ENCODE data around the gene ABHD2.

Gene ABHD2

DNA sequence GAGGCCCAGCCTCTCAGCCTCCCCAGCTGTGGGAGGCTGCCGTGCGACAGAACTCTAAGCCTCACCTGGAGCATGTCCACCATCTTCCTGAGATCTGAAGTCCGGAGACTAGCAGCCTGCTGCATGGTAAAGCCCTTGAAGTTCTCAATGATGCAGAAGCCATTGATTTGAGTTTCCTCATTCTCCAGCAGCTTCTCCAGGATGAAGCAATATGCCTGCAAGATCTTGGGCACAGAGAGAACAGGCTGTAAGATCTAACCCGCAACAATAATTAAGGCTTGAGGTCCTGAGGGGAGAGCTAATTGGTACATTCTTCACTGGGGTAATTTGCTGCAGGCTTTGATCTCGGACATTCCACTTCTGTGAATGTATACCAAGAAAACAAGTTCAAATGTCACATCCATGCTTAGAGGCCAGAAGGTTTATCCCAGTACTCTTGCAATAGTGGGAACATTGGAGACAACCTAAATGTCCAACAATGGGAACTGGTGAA lies 123.5 kb downstream of the ABHD2 start:
- H3K4me3 ChIP-seq (ENCODE audit: low read depth, low read length): no peak overlapping the region
- whole genome bisulfite sequencing (ENCODE audit: extremely low coverage, insufficient coverage, insufficient read length): no CpG with 5 or more reads among the region's 5 CpGs
- H3K4me2 ChIP-seq (ENCODE audit: low read length): no peak overlapping the region
- H4K12ac ChIP-seq (ENCODE audit: low read depth, low read length): no peak overlapping the region
- no peaks in the 10 kb centered on the region for H3K79me1 ChIP-seq (ENCODE audit: low read length)
- no peak overlapping the region for H3K18ac ChIP-seq (ENCODE audit: low read length)
- H3K36me3 ChIP-seq (ENCODE audit: control insufficient read depth in 1 of 2, insufficient read depth in 2 of 2, low read length in 2 of 2): no peaks in the 10 kb centered on the region
- H2AFZ ChIP-seq (ENCODE audit: insufficient read depth, low read length, poor library complexity): no peak overlapping the region
- H3K9me3 ChIP-seq (ENCODE audit: insufficient read depth, low read depth, low read length): no peaks in the 10 kb centered on the region
- no peak overlapping the region for H2AK5ac ChIP-seq (ENCODE audit: low read length)
- peaks cover 0 to 6% of the 10 kb centered on the region in 2 experiments for H3K4me1 ChIP-seq (ENCODE audit: control insufficient read depth in 1 of 2, insufficient read depth in 2 of 2, low read length in 2 of 2)
- H3K9ac ChIP-seq (ENCODE audit: low read length): no peak overlapping the region
- no peak overlapping the region for H2BK12ac ChIP-seq (ENCODE audit: low read length)
- no peak overlapping the region for H2BK5ac ChIP-seq (ENCODE audit: low read depth, low read length, poor library complexity)
- H3K23ac ChIP-seq (ENCODE audit: low read length): no peak overlapping the region
- no peak overlapping the region for H2BK120ac ChIP-seq (ENCODE audit: insufficient read depth, low read length, poor library complexity)
- H3K27me3 ChIP-seq (ENCODE audit: insufficient read depth, low read length): no peaks in the 10 kb centered on the region
- peak overlapping the region; percentile 13 for H3K27ac ChIP-seq (ENCODE audit: low read depth, low read length)
- DNase-seq: peak; percentile 20 to 25
- H3K79me2 ChIP-seq (ENCODE audit: control insufficient read depth, insufficient read depth, low read length, poor library complexity): no peaks in the 10 kb centered on the region
- H3K4ac ChIP-seq (ENCODE audit: low read depth, low read length): no peak overlapping the region
- no peak overlapping the region for H3K14ac ChIP-seq (ENCODE audit: low read length)
- H4K8ac ChIP-seq (ENCODE audit: low read depth, low read length): no peak overlapping the region
- no peak overlapping the region for H4K91ac ChIP-seq (ENCODE audit: low read depth, low read length)

DNA sequence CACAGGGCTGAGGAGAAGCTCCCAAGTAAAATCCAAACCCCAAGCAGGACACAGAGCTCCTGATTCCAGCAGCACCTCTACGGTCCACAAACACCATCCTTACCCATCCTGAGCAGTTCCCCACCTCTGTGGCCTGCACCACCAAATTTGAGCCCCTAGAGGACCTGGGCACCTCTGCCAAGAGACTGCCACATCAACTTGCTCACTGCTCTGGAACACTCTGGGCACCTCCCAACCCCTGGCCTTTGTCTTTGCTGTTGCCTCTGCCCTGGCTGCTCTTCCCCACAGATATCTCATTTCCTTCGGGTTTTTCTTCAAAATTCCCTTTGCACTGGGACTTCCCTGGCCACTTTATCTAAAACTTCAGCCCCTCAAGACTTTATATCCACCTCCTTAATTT lies 127.4 kb downstream of the ABHD2 start:
- H3K4me3 ChIP-seq (ENCODE audit: low read depth, low read length): no peak overlapping the region
- H3K23ac ChIP-seq (ENCODE audit: low read length): no peak overlapping the region
- H3K27ac ChIP-seq (ENCODE audit: low read depth, low read length): no peak overlapping the region
- no peaks in the 10 kb centered on the region for H3K79me2 ChIP-seq (ENCODE audit: control insufficient read depth, insufficient read depth, low read length, poor library complexity)
- no peak overlapping the region for H2AFZ ChIP-seq (ENCODE audit: insufficient read depth, low read length, poor library complexity)
- H4K12ac ChIP-seq (ENCODE audit: low read depth, low read length): no peak overlapping the region
- no peak overlapping the region for H3K14ac ChIP-seq (ENCODE audit: low read length)
- H2BK5ac ChIP-seq (ENCODE audit: low read depth, low read length, poor library complexity): no peak overlapping the region
- no peak overlapping the region for H3K4me2 ChIP-seq (ENCODE audit: low read length)
- no peak overlapping the region for H4K8ac ChIP-seq (ENCODE audit: low read depth, low read length)
- no peaks in the 10 kb centered on the region for H3K79me1 ChIP-seq (ENCODE audit: low read length)
- no peak overlapping the region for H2AK5ac ChIP-seq (ENCODE audit: low read length)
- H3K18ac ChIP-seq (ENCODE audit: low read length): no peak overlapping the region
- H3K9me3 ChIP-seq (ENCODE audit: insufficient read depth, low read depth, low read length): peaks cover 2% of the 10 kb centered on the region
- no peak overlapping the region for H3K9ac ChIP-seq (ENCODE audit: low read length)
- peak overlapping the region; percentile 40 for H4K91ac ChIP-seq (ENCODE audit: low read depth, low read length)
- H3K27me3 ChIP-seq (ENCODE audit: insufficient read depth, low read length): no peaks in the 10 kb centered on the region
- H3K4ac ChIP-seq (ENCODE audit: low read depth, low read length): no peak overlapping the region
- H2BK120ac ChIP-seq (ENCODE audit: insufficient read depth, low read length, poor library complexity): no peak overlapping the region
- H2BK12ac ChIP-seq (ENCODE audit: low read length): no peak overlapping the region
- no peak for DNase-seq
- WGBS (ENCODE audit: extremely low coverage, insufficient coverage, insufficient read length): no CpG with 5 or more reads among the region's 2 CpGs
- H3K4me1 ChIP-seq (ENCODE audit: control insufficient read depth in 1 of 2, insufficient read depth in 2 of 2, low read length in 2 of 2): peaks cover 0 to 6% of the 10 kb centered on the region in 2 experiments
- no peaks in the 10 kb centered on the region for H3K36me3 ChIP-seq (ENCODE audit: control insufficient read depth in 1 of 2, insufficient read depth in 2 of 2, low read length in 2 of 2)

DNA sequence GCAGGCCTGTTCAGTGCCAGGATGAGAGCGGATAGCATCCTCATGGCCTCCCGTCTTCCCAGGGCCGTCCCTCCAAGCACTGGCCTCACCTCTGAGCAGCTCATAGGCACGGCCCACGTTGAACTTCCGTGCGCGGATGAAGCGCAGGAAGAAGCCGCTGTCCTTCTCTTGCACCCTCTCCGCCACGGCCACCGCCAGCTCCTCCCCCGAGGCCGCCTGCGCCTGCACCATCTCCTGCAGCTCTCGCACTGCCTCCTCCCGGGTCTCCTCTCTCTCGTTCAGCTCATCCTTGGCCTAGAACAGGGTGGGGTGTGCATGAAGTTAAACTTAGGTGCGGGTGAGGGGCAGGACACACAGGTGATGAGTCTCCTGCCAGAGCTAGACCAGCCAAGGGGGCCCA lies 128.8 kb downstream of the ABHD2 start:
- Histone ChIP-seq H2BK120ac (ENCODE audit: insufficient read depth, low read length, poor library complexity) (no peak overlapping the region), H2AFZ (ENCODE audit: insufficient read depth, low read length, poor library complexity) (no peak overlapping the region)
- no CpG with 5 or more reads among the region's 20 CpGs for WGBS (ENCODE audit: extremely low coverage, insufficient coverage, insufficient read length)

DNA sequence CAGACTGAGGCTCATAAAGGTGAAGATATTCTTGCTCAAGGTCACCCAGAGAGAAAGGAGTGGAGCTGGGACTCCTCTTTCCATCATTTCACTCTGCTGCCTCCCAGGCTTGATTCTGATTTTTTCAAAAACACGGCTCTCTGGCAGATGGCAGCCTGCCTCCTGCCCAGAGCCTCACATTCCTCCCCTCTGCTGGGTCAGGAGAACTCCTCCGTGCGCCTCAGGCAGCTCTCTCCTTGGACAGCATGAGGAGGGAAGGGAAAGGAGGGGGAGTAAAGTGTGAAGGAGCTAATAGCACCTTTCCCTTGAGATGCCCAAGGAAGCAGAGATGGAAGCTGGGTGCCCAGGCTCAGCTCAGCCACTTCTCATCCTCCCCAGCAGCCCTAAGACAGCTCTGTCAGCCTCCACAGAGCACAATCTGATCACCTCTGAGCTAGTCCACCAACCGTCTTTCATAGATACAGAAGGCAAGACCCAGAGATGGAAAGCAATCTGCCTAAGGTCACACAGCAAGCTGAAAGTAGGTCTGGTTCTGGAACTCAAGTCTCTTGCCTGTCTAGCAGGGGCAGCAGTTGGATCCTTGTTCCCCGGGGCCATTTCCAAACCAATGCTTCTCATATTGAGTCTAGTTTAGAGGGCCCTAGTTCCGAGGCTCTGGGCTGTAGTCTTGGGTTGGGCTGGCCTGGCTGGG lies 129.6 kb downstream of the ABHD2 start:
- no peak overlapping the region for H4K12ac ChIP-seq (ENCODE audit: low read depth, low read length)
- H3K79me1 ChIP-seq (ENCODE audit: low read length): no peaks in the 10 kb centered on the region
- no peak overlapping the region for H2AFZ ChIP-seq (ENCODE audit: insufficient read depth, low read length, poor library complexity)
- H2AK5ac ChIP-seq (ENCODE audit: low read length): no peak overlapping the region
- peaks cover 2% of the 10 kb centered on the region for H3K9me3 ChIP-seq (ENCODE audit: insufficient read depth, low read depth, low read length)
- H3K14ac ChIP-seq (ENCODE audit: low read length): no peak overlapping the region
- peaks cover 0 to 2% of the 10 kb centered on the region in 2 experiments for H3K4me1 ChIP-seq (ENCODE audit: control insufficient read depth in 1 of 2, insufficient read depth in 2 of 2, low read length in 2 of 2)
- H3K27me3 ChIP-seq (ENCODE audit: insufficient read depth, low read length): no peaks in the 10 kb centered on the region
- no peak overlapping the region for H2BK5ac ChIP-seq (ENCODE audit: low read depth, low read length, poor library complexity)
- no CpG with 5 or more reads among the region's 6 CpGs for WGBS (ENCODE audit: extremely low coverage, insufficient coverage, insufficient read length)
- H3K23ac ChIP-seq (ENCODE audit: low read length): no peak overlapping the region
- no peak overlapping the region for H3K4me2 ChIP-seq (ENCODE audit: low read length)
- H2BK12ac ChIP-seq (ENCODE audit: low read length): no peak overlapping the region
- H4K8ac ChIP-seq (ENCODE audit: low read depth, low read length): no peak overlapping the region
- H2BK120ac ChIP-seq (ENCODE audit: insufficient read depth, low read length, poor library complexity): no peak overlapping the region
- peak overlapping the region; percentile 12 for H4K91ac ChIP-seq (ENCODE audit: low read depth, low read length)
- H3K9ac ChIP-seq (ENCODE audit: low read length): no peak overlapping the region
- no peak overlapping the region for H3K18ac ChIP-seq (ENCODE audit: low read length)
- no peak overlapping the region for H3K4me3 ChIP-seq (ENCODE audit: low read depth, low read length)
- DNase-seq: no peak
- no peak overlapping the region for H3K4ac ChIP-seq (ENCODE audit: low read depth, low read length)
- H3K27ac ChIP-seq (ENCODE audit: low read depth, low read length): no peak overlapping the region
- no peaks in the 10 kb centered on the region for H3K79me2 ChIP-seq (ENCODE audit: control insufficient read depth, insufficient read depth, low read length, poor library complexity)
- no peaks in the 10 kb centered on the region for H3K36me3 ChIP-seq (ENCODE audit: control insufficient read depth in 1 of 2, insufficient read depth in 2 of 2, low read length in 2 of 2)

More for the DNA sequence above, 128.8 kb downstream of the ABHD2 start:
- no peak overlapping the region for H4K8ac ChIP-seq (ENCODE audit: low read depth, low read length)
- H4K91ac ChIP-seq (ENCODE audit: low read depth, low read length): no peak overlapping the region
- H3K4me3 ChIP-seq (ENCODE audit: low read depth, low read length): no peak overlapping the region
- no peak overlapping the region for H3K4me2 ChIP-seq (ENCODE audit: low read length)
- no peaks in the 10 kb centered on the region for H3K27me3 ChIP-seq (ENCODE audit: insufficient read depth, low read length)
- H3K18ac ChIP-seq (ENCODE audit: low read length): no peak overlapping the region
- H3K79me1 ChIP-seq (ENCODE audit: low read length): no peaks in the 10 kb centered on the region
- H3K4me1 ChIP-seq (ENCODE audit: control insufficient read depth in 1 of 2, insufficient read depth in 2 of 2, low read length in 2 of 2): peaks cover 0 to 2% of the 10 kb centered on the region in 2 experiments
- no peak overlapping the region for H3K27ac ChIP-seq (ENCODE audit: low read depth, low read length)
- H3K9me3 ChIP-seq (ENCODE audit: insufficient read depth, low read depth, low read length): peaks cover 2% of the 10 kb centered on the region
- no peak overlapping the region for H2BK5ac ChIP-seq (ENCODE audit: low read depth, low read length, poor library complexity)
- no peak overlapping the region for H3K23ac ChIP-seq (ENCODE audit: low read length)
- no peak overlapping the region for H3K9ac ChIP-seq (ENCODE audit: low read length)
- H2BK12ac ChIP-seq (ENCODE audit: low read length): no peak overlapping the region
- no peak overlapping the region for H3K4ac ChIP-seq (ENCODE audit: low read depth, low read length)
- H3K79me2 ChIP-seq (ENCODE audit: control insufficient read depth, insufficient read depth, low read length, poor library complexity): no peaks in the 10 kb centered on the region
- no peak overlapping the region for H2AK5ac ChIP-seq (ENCODE audit: low read length)
- no peak overlapping the region for H3K14ac ChIP-seq (ENCODE audit: low read length)
- no peaks in the 10 kb centered on the region for H3K36me3 ChIP-seq (ENCODE audit: control insufficient read depth in 1 of 2, insufficient read depth in 2 of 2, low read length in 2 of 2)
- H4K12ac ChIP-seq (ENCODE audit: low read depth, low read length): no peak overlapping the region
- DNase-seq: no peak
